Esophagus muscularis mucosa (tissue), 4 donors: Measurements from ENCODE around the gene BCAT1. TPM values are rescaled to one million over a fixed set of nuclear protein-coding genes. Genes with fewer than 3 reads are reported as not detected.

Experiments used
- DNase-seq: peaks from one replicate; pipeline ENCODE4 v3.0.0-alpha.2; 2017; ENCODE audit errors: extremely low spot score
- H3K27ac ChIP-seq, 4 donors: fragments of 200-600 bp; sonication (generic); replicated peaks in 1 of 4; 1 replicate in 3 of 4; 2 replicates in 1 of 4; pipeline ENCODE4 v1.5.1; 2016 to 2019; ENCODE audit warnings: mild to moderate bottlenecking in 1 of 4
- H3K27me3 ChIP-seq, 4 donors: fragments of 200-600 bp; sonication (generic); one replicate each; pipeline versions ENCODE4 v1.5.1 to v1.6.0; 2016 to 2019
- H3K36me3 ChIP-seq, 4 donors: fragments of 200-600 bp; sonication (generic); one replicate each; pipeline ENCODE4 v1.5.1; 2016 to 2019
- H3K4me1 ChIP-seq, 4 donors: fragments of 200-600 bp; sonication (generic); one replicate each; pipeline ENCODE4 v1.5.1; 2016 to 2019
- H3K4me3 ChIP-seq, 4 donors: fragments of 200-600 bp; sonication (generic); 1 replicate in 2 of 4; 2 replicates in 2 of 4; pipeline ENCODE4 v1.5.1; 2016 to 2019; ENCODE audit warnings: mild to moderate bottlenecking in 4 of 4, moderate library complexity in 1 of 4
- H3K9me3 ChIP-seq, 4 donors: fragments of 200-600 bp; sonication (generic); 1 replicate in 3 of 4; 2 replicates in 1 of 4; pipeline ENCODE4 v1.5.1; 2016 to 2019
- EP300 ChIP-seq: sonication (generic); formaldehyde crosslinking; IDR thresholded peaks from one replicate; pipeline ENCODE4 v1.6.1; 2017; ENCODE audit warnings: antibody characterized with exemption
- POLR2A ChIP-seq: fragments of 450-650 bp; IDR thresholded peaks from one replicate; pipeline ENCODE4 v1.6.1; 2017; ENCODE audit warnings: antibody characterized with exemption, moderate library complexity, mild to moderate bottlenecking, low read depth
- POLR2AphosphoS5 ChIP-seq, 2 donors: sonication (generic); formaldehyde crosslinking; IDR thresholded peaks; one replicate each; pipeline ENCODE4 v1.6.1; 2017; ENCODE audit warnings: antibody characterized with exemption in 2 of 2
- WGBS: methylation state at CpG from one replicate; pipeline ENCODE4 v1.1.5; 2018; 5-methylcytosine and 5-hydroxymethylcytosine counted together
- intact Hi-C: fragments of 100-400 bp; cut with DNase I; formaldehyde crosslinking; loops from one replicate; pipeline ENCODE4 v1.15.1; 2023
- total RNA-seq, 4 donors: library from RNA; depleted of rRNA; stranded (reverse); fragments of >200 nt; gene quantifications; one replicate each; pipeline versions ENCODE4 v1.1.0 to v1.2.1, GENCODE V29; 2016
- TF ChIP-seq, protein P1 (sequence below), 3 experiments: fragments of 200-600 bp in 2 of 3; fragments of 450-650 bp in 1 of 3; sonication (generic) in 2 of 3; IDR thresholded peaks; one replicate each; pipeline ENCODE4 v1.5.1; 2017 to 2019; ENCODE audit warnings: antibody characterized with exemption in 3 of 3, mild to moderate bottlenecking in 2 of 3, moderate library complexity in 1 of 3

The BCAT1 gene
- total RNA-seq, 4 donors from 2014 or later, result 9.1 to 23.4 (median 14.7) TPM

DNA sequence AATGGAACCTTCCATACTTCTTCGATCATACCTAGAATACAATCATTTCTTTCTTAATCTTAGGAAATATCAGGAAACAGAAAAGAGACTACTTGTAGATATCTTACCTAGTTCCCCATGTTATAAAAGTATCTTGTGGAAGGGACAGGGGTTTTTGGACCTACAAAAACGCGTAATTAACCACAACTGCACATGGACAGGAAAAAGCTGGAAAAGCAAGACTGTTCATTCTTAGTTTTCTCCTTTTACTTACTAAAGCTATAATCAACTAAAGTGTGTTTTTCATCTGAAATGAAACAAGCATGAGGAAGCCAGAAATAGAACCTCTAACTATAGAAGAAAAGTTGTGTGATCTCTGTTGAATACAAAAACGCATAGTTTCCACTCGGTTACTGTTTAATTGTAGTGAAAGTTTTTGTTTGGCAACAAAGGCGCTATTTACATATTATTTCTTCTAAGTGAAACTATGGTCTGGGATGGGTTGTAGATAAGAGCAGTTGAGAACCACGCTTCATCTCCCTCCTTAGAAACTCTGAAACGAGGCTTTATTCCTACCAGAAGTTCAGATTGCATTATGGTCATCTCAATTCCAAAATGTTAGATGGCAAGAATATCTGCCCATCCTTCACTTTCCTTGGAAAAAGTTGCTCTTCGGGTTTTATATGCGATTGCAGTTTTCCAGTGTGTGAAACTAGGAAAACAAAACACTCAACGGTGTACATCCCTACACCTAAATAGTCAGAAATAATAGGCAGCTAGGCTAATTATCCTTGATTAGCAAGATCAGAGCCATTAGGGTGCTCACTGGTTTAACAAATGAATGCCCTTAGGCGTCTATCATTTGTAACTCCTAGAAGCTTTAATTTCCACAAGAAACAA is 1.1 kb downstream of the BCAT1 start:
- peaks cover 0 to 13% (median 0%) of the 10 kb centered on the region in 4 donors for H3K27me3 ChIP-seq
- intact Hi-C loops, result no loop called here
- peak overlapping the region; percentile 54 to 70 (median 55) for H3K4me3 ChIP-seq
- peak overlapping the region in 3 of 4 donors; percentile 12 to 23 (median 13) for H3K27ac ChIP-seq
- peaks cover 0 to 19% (median 12%) of the 10 kb centered on the region in 4 donors for H3K4me1 ChIP-seq
- DNase-seq, result no peak
- 48% methylated on average over 12 of the region's 12 CpGs for WGBS
- H3K9me3 ChIP-seq, result no peaks in the 10 kb centered on the region
- no peak for TF ChIP-seq POLR2AphosphoS5 (IDR thresholded peaks at IDR 0.05)
- no peak for TF ChIP-seq POLR2A
- no peaks in the 10 kb centered on the region for H3K36me3 ChIP-seq

DNA sequence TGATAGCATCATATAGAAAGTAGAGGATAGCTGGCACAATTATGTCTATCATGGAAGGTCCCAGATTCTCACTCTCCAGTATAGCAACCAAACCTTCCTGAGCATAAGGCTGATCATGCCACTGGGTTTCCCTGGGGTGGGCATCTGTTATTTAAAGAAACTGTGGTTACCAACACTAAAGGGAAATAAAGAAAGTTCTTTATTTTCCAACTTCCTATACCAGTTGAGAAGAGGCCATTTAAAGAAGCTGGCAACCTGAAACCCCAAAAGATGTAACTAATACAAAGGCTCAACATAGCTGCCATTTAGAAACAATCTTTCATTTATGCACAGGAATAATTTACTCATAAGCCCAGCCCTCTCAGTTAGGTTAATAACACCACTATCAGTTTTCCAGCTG is 3.1 kb downstream of the BCAT1 start:
- Histone ChIP-seq H3K36me3 (no peaks in the 10 kb centered on the region), H3K4me1 (peaks cover 0 to 19% (median 12%) of the 10 kb centered on the region in 4 donors), H3K4me3 (peak overlapping the region in 1 of 4 donors; percentile 70), H3K9me3 (no peaks in the 10 kb centered on the region), H3K27ac (peak overlapping the region in 1 of 4 donors; percentile 13), H3K27me3 (peaks cover 0 to 13% (median 0%) of the 10 kb centered on the region in 4 donors)
- TF ChIP-seq POLR2A (no peak), POLR2AphosphoS5 (IDR thresholded peaks at IDR 0.05) (no peak), EP300 (no peak)
- TF ChIP-seq, protein P1, sequence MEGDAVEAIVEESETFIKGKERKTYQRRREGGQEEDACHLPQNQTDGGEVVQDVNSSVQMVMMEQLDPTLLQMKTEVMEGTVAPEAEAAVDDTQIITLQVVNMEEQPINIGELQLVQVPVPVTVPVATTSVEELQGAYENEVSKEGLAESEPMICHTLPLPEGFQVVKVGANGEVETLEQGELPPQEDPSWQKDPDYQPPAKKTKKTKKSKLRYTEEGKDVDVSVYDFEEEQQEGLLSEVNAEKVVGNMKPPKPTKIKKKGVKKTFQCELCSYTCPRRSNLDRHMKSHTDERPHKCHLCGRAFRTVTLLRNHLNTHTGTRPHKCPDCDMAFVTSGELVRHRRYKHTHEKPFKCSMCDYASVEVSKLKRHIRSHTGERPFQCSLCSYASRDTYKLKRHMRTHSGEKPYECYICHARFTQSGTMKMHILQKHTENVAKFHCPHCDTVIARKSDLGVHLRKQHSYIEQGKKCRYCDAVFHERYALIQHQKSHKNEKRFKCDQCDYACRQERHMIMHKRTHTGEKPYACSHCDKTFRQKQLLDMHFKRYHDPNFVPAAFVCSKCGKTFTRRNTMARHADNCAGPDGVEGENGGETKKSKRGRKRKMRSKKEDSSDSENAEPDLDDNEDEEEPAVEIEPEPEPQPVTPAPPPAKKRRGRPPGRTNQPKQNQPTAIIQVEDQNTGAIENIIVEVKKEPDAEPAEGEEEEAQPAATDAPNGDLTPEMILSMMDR (IDR thresholded peaks at IDR 0.05), result no peak
- no peak for DNase-seq
- intact Hi-C loops, result no loop called here

DNA sequence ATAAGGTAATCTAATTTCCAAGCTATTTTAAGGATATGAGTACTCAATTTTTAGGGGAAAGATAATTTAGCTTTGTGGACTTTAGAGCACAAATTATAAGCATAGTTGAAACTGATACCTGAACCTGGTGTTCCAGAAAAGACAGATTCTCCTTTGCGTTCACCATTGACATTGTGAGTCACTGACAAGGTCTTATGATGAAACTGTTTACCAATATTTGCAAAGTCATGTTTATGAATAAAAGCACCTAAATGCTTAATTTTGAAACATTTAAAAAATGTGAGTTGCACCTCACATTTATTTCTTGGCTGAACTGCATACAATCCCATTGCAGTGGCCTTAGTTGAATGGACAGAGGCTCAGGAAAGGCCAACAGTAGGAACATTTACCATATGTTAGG is 3.9 kb downstream of the BCAT1 start:
- peaks cover 0 to 19% (median 12%) of the 10 kb centered on the region in 4 donors for H3K4me1 ChIP-seq
- H3K4me3 ChIP-seq, result no peak overlapping the region
- intact Hi-C loops, result no loop called here
- peaks cover 0 to 13% (median 0%) of the 10 kb centered on the region in 4 donors for H3K27me3 ChIP-seq
- no peak overlapping the region for H3K27ac ChIP-seq
- H3K36me3 ChIP-seq, result no peaks in the 10 kb centered on the region
- WGBS, result 100% methylated on average over 1 of the region's 1 CpG
- TF ChIP-seq POLR2AphosphoS5 (IDR thresholded peaks at IDR 0.05) (no peak), POLR2A (no peak), EP300 (no peak)
- TF ChIP-seq, protein P1 (IDR thresholded peaks at IDR 0.05), result no peak
- no peaks in the 10 kb centered on the region for H3K9me3 ChIP-seq
- no peak for DNase-seq

DNA sequence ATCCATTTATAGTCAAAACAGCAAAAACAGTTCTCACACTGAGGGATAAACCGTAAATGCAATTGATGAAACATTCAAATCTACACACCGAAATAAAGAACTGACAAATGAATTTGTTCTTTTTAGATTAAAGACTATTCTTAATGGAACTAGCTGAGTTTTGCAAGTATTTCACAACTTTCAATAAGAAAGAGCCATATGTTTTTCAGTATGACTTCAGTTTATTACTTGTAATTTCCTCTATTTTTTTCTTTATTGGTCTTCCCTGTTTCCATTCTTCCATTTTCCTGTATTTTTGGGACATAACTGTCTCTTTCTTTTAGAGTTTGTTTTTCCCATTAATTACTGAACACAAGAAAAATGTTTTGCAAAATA is 4.3 kb downstream of the BCAT1 start:
- H3K27ac ChIP-seq, result no peak overlapping the region
- TF ChIP-seq, protein P1 (IDR thresholded peaks at IDR 0.05), result no peak
- TF ChIP-seq POLR2AphosphoS5 (IDR thresholded peaks at IDR 0.05) (no peak), EP300 (no peak)

DNA sequence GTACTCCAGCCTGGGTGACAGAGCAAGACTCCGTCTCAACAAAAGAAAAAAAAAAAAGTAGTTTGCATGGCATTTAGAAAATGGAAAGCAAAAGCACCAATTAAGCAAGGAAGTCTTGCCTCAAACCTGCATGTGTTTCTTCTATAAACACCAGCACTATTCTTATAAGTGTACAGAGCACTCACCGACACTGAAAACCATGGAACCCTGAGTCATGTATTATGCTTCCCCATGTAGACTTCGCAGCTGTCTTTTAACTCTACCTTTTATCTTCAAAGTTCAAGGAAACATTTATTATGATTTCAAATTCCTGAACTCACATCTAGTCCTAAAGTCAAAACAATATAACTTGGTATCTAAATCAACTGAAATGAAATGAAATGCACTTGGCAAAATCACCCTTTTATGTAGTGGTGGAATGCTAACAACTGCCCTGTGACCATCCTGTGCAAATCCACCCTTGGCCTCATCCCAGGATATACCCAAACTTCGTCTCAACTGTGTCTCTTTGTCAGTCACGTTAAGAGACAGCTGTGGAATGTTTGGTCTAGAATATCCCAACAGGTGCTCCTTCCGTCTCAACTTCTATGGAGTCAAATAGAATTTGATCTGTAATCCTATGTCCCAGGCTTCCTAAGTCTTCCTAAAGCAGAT is 4.8 kb downstream of the BCAT1 start:
- H3K4me3 ChIP-seq, result no peak overlapping the region
- no peaks in the 10 kb centered on the region for H3K9me3 ChIP-seq
- H3K27ac ChIP-seq, result no peak overlapping the region
- H3K36me3 ChIP-seq, result no peaks in the 10 kb centered on the region
- peaks cover 0 to 9% (median 0%) of the 10 kb centered on the region in 4 donors for H3K27me3 ChIP-seq
- peaks cover 0 to 12% (median 10%) of the 10 kb centered on the region in 4 donors for H3K4me1 ChIP-seq
- TF ChIP-seq POLR2AphosphoS5 (IDR thresholded peaks at IDR 0.05), result no peak
- TF ChIP-seq EP300, result no peak
- TF ChIP-seq, protein P1 (IDR thresholded peaks at IDR 0.05), result no peak
- no peak for TF ChIP-seq POLR2A
- 60% methylated on average over 6 of the region's 6 CpGs for WGBS
- DNase-seq, result no peak
- intact Hi-C loops, result no loop called here

More for the DNA sequence above, 4.3 kb downstream of the BCAT1 start:
- 91% methylated on average over 2 of the region's 2 CpGs for WGBS
- peaks cover 0 to 18% (median 12%) of the 10 kb centered on the region in 4 donors for H3K4me1 ChIP-seq
- no peaks in the 10 kb centered on the region for H3K9me3 ChIP-seq
- intact Hi-C loops, result no loop called here
- peaks cover 0 to 13% (median 0%) of the 10 kb centered on the region in 4 donors for H3K27me3 ChIP-seq
- H3K36me3 ChIP-seq, result no peaks in the 10 kb centered on the region
- no peak overlapping the region for H3K4me3 ChIP-seq
- no peak for DNase-seq
